ENCODE measurements around the gene PITHD1. TPM values are rescaled to one million over a fixed set of nuclear protein-coding genes. Genes with fewer than 3 reads are reported as not detected.

PITHD1 gene
- total RNA-seq, 6 experiments from 2014 or later, result 22.9 to 34.7 (median 30.6) TPM

GRCh38 chr1:23772049-23772853 is 6.0 kb upstream of the PITHD1 start:
- DNase-seq (peak; percentile 87 to 88 (median 88)), ATAC-seq (peak; percentile 81 to 90 (median 88))
- intact Hi-C loops (cut with DNase I), result no loop called here
- Histone ChIP-seq H3K36me3 (peaks cover 0 to 8% (median 4%) of the 10 kb centered on the region in 4 donors), H3K27me3 (no peaks in the 10 kb centered on the region), H3K9me3 (no peaks in the 10 kb centered on the region), H3K4me3 (no peak overlapping the region), H3K27ac (no peak overlapping the region), H3K4me1 (peaks cover 0 to 47% (median 21%) of the 10 kb centered on the region in 4 donors)
- WGBS (ENCODE audit: insufficient coverage, low coverage, low lambda C conversion rate, missing lambda C conversion rate), result 18% methylated on average over 10 of the region's 14 CpGs
- TF ChIP-seq POLR2A (IDR thresholded peaks at IDR 0.05), result no peak
- TF ChIP-seq CTCF (IDR thresholded peaks at IDR 0.05), result peak; percentile 90 to 96 (median 95)

GRCh38 chr1:23772854-23773242 is 5.4 kb upstream of the PITHD1 start:
- ATAC-seq (no peak), DNase-seq (no peak)
- peak overlapping the region in 1 of 3 donors; percentile 24 for H3K27ac ChIP-seq
- peaks cover 0 to 8% (median 4%) of the 10 kb centered on the region in 4 donors for H3K36me3 ChIP-seq
- H3K4me1 ChIP-seq, result peaks cover 0 to 50% (median 21%) of the 10 kb centered on the region in 4 donors
- whole genome bisulfite sequencing (ENCODE audit: insufficient coverage, low coverage, low lambda C conversion rate, missing lambda C conversion rate), result 49% methylated on average over 9 of the region's 10 CpGs
- no peak for TF ChIP-seq CTCF (IDR thresholded peaks at IDR 0.05)
- TF ChIP-seq POLR2A (IDR thresholded peaks at IDR 0.05), result no peak
- H3K9me3 ChIP-seq, result no peaks in the 10 kb centered on the region
- intact Hi-C loops (cut with DNase I), result no loop called here
- H3K27me3 ChIP-seq, result no peaks in the 10 kb centered on the region
- H3K4me3 ChIP-seq, result no peak overlapping the region

- Histone ChIP-seq H3K4me3 (no peak overlapping the region), H3K36me3 (peaks cover 0 to 3% (median under 1%) of the 10 kb centered on the region in 4 donors), H3K27me3 (no peaks in the 10 kb centered on the region), H3K9me3 (no peaks in the 10 kb centered on the region), H3K4me1 (peaks cover 0 to 55% (median 23%) of the 10 kb centered on the region in 4 donors), H3K27ac (peak overlapping the region in 2 of 3 donors; percentile 24 to 50)
- DNase-seq (no peak), ATAC-seq (no peak)
- TF ChIP-seq CTCF (IDR thresholded peaks at IDR 0.05) (no peak), POLR2A (IDR thresholded peaks at IDR 0.05) (no peak)
- intact Hi-C loops (cut with DNase I), result no loop called here
- WGBS (ENCODE audit: insufficient coverage, low coverage, low lambda C conversion rate, missing lambda C conversion rate), result 60% methylated on average over 5 of the region's 6 CpGs
These were observed 3.9 kb upstream of the PITHD1 start for GRCh38 chr1:23774174-23774880.

GRCh38 chr1:23776217-23776616 is 2.0 kb upstream of the PITHD1 start:
- no peak for DNase-seq
- peak in 3 of 4 donors; percentile 53 to 61 (median 57) for ATAC-seq
- Histone ChIP-seq H3K9me3 (no peaks in the 10 kb centered on the region), H3K4me3 (no peak overlapping the region), H3K36me3 (peaks cover 0 to 5% (median 2%) of the 10 kb centered on the region in 4 donors), H3K4me1 (peaks cover 0 to 64% (median 26%) of the 10 kb centered on the region in 4 donors), H3K27ac (peak overlapping the region; percentile 83 to 98 (median 85)), H3K27me3 (no peaks in the 10 kb centered on the region)
- WGBS (ENCODE audit: insufficient coverage, low coverage, low lambda C conversion rate, missing lambda C conversion rate), result 21% methylated on average over 2 of the region's 2 CpGs
- intact Hi-C loops (cut with DNase I), result no loop called here
- TF ChIP-seq POLR2A (IDR thresholded peaks at IDR 0.05) (no peak), CTCF (IDR thresholded peaks at IDR 0.05) (no peak)
